ENCODE measurements around the gene C11orf87. TPM values are rescaled to one million over a fixed set of nuclear protein-coding genes. Genes with fewer than 3 reads are reported as not detected.

The C11orf87 gene
- total and polyA plus RNA-seq, 4 donors = 5.1 to 56.1 (median 40.3) TPM

DNA sequence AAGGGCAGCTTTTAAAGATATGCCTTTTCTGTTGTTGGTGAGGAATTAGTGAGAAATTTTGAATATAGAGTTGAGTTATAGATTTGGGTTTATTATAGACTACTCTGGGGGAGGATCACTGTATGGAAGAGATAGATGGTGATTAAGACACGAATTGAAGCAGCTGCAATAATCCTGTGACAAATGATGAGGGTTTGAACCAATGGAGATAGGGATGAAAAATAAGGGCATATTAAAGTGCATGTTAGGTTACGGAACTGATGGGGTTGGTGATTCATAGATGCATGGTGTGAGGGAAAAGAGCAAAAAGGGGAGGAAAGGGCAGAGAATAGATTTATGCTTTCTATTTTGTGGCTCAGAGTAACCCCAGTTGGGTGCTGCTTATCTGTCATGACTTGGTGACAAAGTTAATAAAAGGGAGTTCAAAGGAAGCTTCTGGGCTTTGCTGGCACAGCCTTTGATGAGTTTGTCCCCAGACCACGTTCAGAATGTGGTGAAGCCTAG, 11.8 kb downstream of the C11orf87 start:
- no peaks in the 10 kb centered on the region for H3K27me3 ChIP-seq (ENCODE audit: control insufficient read depth, insufficient read depth, low read length)
- 50% methylated on average over 3 of the region's 3 CpGs for WGBS (ENCODE audit: insufficient coverage)
- no peaks in the 10 kb centered on the region for H3K4me1 ChIP-seq (ENCODE audit: control insufficient read depth, insufficient read depth, low read length)

GRCh38 chr11:109435121-109435742, 13.2 kb downstream of the C11orf87 start:
- H3K4me3 ChIP-seq (ENCODE audit: low read depth, low read length) = no peak overlapping the region
- peak in 2 of 6 donors; percentile 21 to 40 for DNase-seq (ENCODE audit: low read depth in 4 of 6, low spot score in 6 of 6)
- no peaks in the 10 kb centered on the region for H3K9me3 ChIP-seq (ENCODE audit: control insufficient read depth, insufficient read depth, low read length)
- H3K36me3 ChIP-seq (ENCODE audit: control insufficient read depth, insufficient read depth, low read length) = no peaks in the 10 kb centered on the region
- H3K4me1 ChIP-seq (ENCODE audit: control insufficient read depth, insufficient read depth, low read length) = no peaks in the 10 kb centered on the region
- WGBS (ENCODE audit: insufficient coverage) = 43% methylated on average over 2 of the region's 3 CpGs
- H3K27me3 ChIP-seq (ENCODE audit: control insufficient read depth, insufficient read depth, low read length) = no peaks in the 10 kb centered on the region
- H3K27ac ChIP-seq (ENCODE audit: low read depth, low read length) = no peak overlapping the region

More for the DNA sequence above, 11.8 kb downstream of the C11orf87 start:
- no peak for DNase-seq (ENCODE audit: low read depth in 4 of 6, low spot score in 6 of 6)
- H3K4me3 ChIP-seq (ENCODE audit: low read depth, low read length) = no peak overlapping the region
- no peak overlapping the region for H3K27ac ChIP-seq (ENCODE audit: low read depth, low read length)
- no peaks in the 10 kb centered on the region for H3K36me3 ChIP-seq (ENCODE audit: control insufficient read depth, insufficient read depth, low read length)
- H3K9me3 ChIP-seq (ENCODE audit: control insufficient read depth, insufficient read depth, low read length) = no peaks in the 10 kb centered on the region

GRCh38 chr11:109439684-109440083, 17.7 kb downstream of the C11orf87 start:
- H3K36me3 ChIP-seq (ENCODE audit: control insufficient read depth, insufficient read depth, low read length) = no peaks in the 10 kb centered on the region
- no peaks in the 10 kb centered on the region for H3K27me3 ChIP-seq (ENCODE audit: control insufficient read depth, insufficient read depth, low read length)
- no peaks in the 10 kb centered on the region for H3K4me1 ChIP-seq (ENCODE audit: control insufficient read depth, insufficient read depth, low read length)
- H3K27ac ChIP-seq (ENCODE audit: low read depth, low read length) = no peak overlapping the region
- WGBS (ENCODE audit: insufficient coverage) = 39% methylated on average over 2 of the region's 2 CpGs
- H3K4me3 ChIP-seq (ENCODE audit: low read depth, low read length) = no peak overlapping the region
- DNase-seq (ENCODE audit: low read depth in 4 of 6, low spot score in 6 of 6) = peak in 2 of 6 donors; percentile 45 to 69
- no peaks in the 10 kb centered on the region for H3K9me3 ChIP-seq (ENCODE audit: control insufficient read depth, insufficient read depth, low read length)

- Histone ChIP-seq H3K27me3 (ENCODE audit: control insufficient read depth, insufficient read depth, low read length) (no peaks in the 10 kb centered on the region), H3K36me3 (ENCODE audit: control insufficient read depth, insufficient read depth, low read length) (no peaks in the 10 kb centered on the region), H3K9me3 (ENCODE audit: control insufficient read depth, insufficient read depth, low read length) (no peaks in the 10 kb centered on the region), H3K4me3 (ENCODE audit: low read depth, low read length) (no peak overlapping the region), H3K4me1 (ENCODE audit: control insufficient read depth, insufficient read depth, low read length) (no peaks in the 10 kb centered on the region), H3K27ac (ENCODE audit: low read depth, low read length) (no peak overlapping the region)
- DNase-seq (ENCODE audit: low read depth in 4 of 6, low spot score in 6 of 6) = no peak
- no CpG with 5 or more reads among the region's 1 CpG for WGBS (ENCODE audit: insufficient coverage)
Measured at GRCh38 chr11:109443052-109443451, 21.1 kb downstream of the C11orf87 start.

DNA sequence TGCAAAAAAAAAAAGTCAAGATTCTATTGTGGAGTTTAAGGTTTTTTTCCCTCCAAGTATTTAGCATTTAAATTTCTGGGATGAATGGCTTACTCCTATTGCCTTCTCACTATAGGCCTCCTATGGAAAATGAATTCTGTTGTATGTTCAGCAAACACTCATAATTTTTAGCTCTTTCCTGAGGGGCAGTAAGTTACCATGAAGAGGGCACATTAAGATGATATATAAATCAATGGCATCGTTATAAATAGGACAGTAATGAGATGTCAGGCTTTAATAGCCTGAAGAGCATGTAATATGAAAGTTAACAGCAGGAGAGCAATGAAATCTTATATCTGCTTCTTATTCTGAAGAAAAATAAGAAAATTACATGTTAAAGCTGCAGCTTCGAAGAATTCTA, 32.9 kb downstream of the C11orf87 start:
- DNase-seq (ENCODE audit: low read depth in 4 of 6, low spot score in 6 of 6) = peak in 1 of 6 donors; percentile 68
- H3K27me3 ChIP-seq (ENCODE audit: control insufficient read depth, insufficient read depth, low read length) = no peaks in the 10 kb centered on the region
- WGBS (ENCODE audit: insufficient coverage) = no CpG with 5 or more reads among the region's 2 CpGs

More for the DNA sequence above, 32.9 kb downstream of the C11orf87 start:
- no peak overlapping the region for H3K27ac ChIP-seq (ENCODE audit: low read depth, low read length)
- no peak overlapping the region for H3K4me3 ChIP-seq (ENCODE audit: low read depth, low read length)
- H3K4me1 ChIP-seq (ENCODE audit: control insufficient read depth, insufficient read depth, low read length) = no peaks in the 10 kb centered on the region
- no peaks in the 10 kb centered on the region for H3K36me3 ChIP-seq (ENCODE audit: control insufficient read depth, insufficient read depth, low read length)
- H3K9me3 ChIP-seq (ENCODE audit: control insufficient read depth, insufficient read depth, low read length) = peaks cover 1% of the 10 kb centered on the region

Data from spinal cord (tissue), 10 donors.